H9 (cell line): ENCODE data around the gene FCRL3. TPM values are rescaled to one million over a fixed set of nuclear protein-coding genes. Genes with fewer than 3 reads are reported as not detected.

Source experiments
- DNase-seq: peaks from one replicate; pipeline ENCODE4 v3.0.0-alpha.2; 2017
- H2AFZ ChIP-seq: one replicate; pipeline ENCODE4 v1.6.1; 2013; ENCODE audit warnings: mild to moderate bottlenecking, low read length, control low read depth, moderate library complexity
- H2AK5ac ChIP-seq: 2 replicates; pipeline ENCODE4 v1.6.1; 2013; ENCODE audit warnings: low read length, control low read depth, mixed read lengths; ENCODE audit not compliant: insufficient read length
- H2BK120ac ChIP-seq: one replicate; pipeline ENCODE4 v1.6.1; 2013; ENCODE audit warnings: low read depth, mild to moderate bottlenecking, low read length, control low read depth, inconsistent platforms; ENCODE audit not compliant: poor library complexity, severe bottlenecking
- H2BK12ac ChIP-seq: 2 replicates; pipeline ENCODE4 v1.6.1; 2013; ENCODE audit warnings: low read length, control low read depth, mixed read lengths, low read depth; ENCODE audit not compliant: insufficient read length
- H2BK15ac ChIP-seq: 2 replicates; pipeline ENCODE4 v1.6.1; 2013; ENCODE audit warnings: low read depth, low read length, control low read depth
- H2BK20ac ChIP-seq: one replicate; pipeline ENCODE4 v1.6.1; 2013; ENCODE audit warnings: low read depth, mild to moderate bottlenecking, low read length, control low read depth, inconsistent platforms; ENCODE audit not compliant: poor library complexity, severe bottlenecking
- H2BK5ac ChIP-seq: 2 replicates; pipeline ENCODE4 v1.6.1; 2013; ENCODE audit warnings: low read length, control low read depth, mixed read lengths; ENCODE audit not compliant: insufficient read length
- H3K14ac ChIP-seq: 2 replicates; pipeline ENCODE4 v1.6.1; 2013; ENCODE audit warnings: low read length, control low read depth; ENCODE audit not compliant: insufficient read depth
- H3K18ac ChIP-seq: 2 replicates; pipeline ENCODE4 v1.6.1; 2013; ENCODE audit warnings: low read depth, mild to moderate bottlenecking, mixed read lengths, low read length, control low read depth; ENCODE audit not compliant: insufficient read length
- H3K23ac ChIP-seq: 2 replicates; pipeline ENCODE4 v1.6.1; 2013; ENCODE audit warnings: low read length, control low read depth, mixed read lengths, low read depth; ENCODE audit not compliant: insufficient read length
- H3K23me2 ChIP-seq: 2 replicates; pipeline ENCODE4 v1.6.1; 2013; ENCODE audit warnings: low read depth, mild to moderate bottlenecking, mixed read lengths, low read length, control low read depth; ENCODE audit not compliant: insufficient read length, poor library complexity, severe bottlenecking
- H3K27ac ChIP-seq: 2 replicates; pipeline ENCODE4 v1.5.1; 2013; ENCODE audit warnings: low read length, control low read depth, mixed read lengths, low read depth; ENCODE audit not compliant: insufficient read length
- H3K27me3 ChIP-seq: 2 replicates; pipeline ENCODE4 v1.6.1; 2013; ENCODE audit warnings: low read length, control low read depth, inconsistent platforms; ENCODE audit not compliant: insufficient read depth
- H3K4ac ChIP-seq: 2 replicates; pipeline ENCODE4 v1.6.1; 2013; ENCODE audit warnings: low read depth, mild to moderate bottlenecking, control low read depth, inconsistent platforms, low read length, moderate library complexity
- H3K4me1 ChIP-seq: 2 replicates; pipeline ENCODE4 v1.6.1; 2013; ENCODE audit warnings: low read length, control low read depth, inconsistent platforms; ENCODE audit not compliant: insufficient read depth
- H3K4me2 ChIP-seq: 2 replicates; pipeline ENCODE4 v1.6.1; 2013; ENCODE audit warnings: low read length, control low read depth, mixed read lengths; ENCODE audit not compliant: insufficient read length, insufficient read depth
- H3K56ac ChIP-seq: 2 replicates; pipeline ENCODE4 v1.6.1; 2013; ENCODE audit warnings: low read depth, mild to moderate bottlenecking, mixed read lengths, low read length, control low read depth; ENCODE audit not compliant: insufficient read length
- H3K79me1 ChIP-seq: 2 replicates; pipeline ENCODE4 v1.6.1; 2013; ENCODE audit warnings: low read depth, mild to moderate bottlenecking, moderate library complexity, low read length, control low read depth, inconsistent platforms; ENCODE audit not compliant: insufficient read depth, poor library complexity, severe bottlenecking
- H3K79me2 ChIP-seq: 2 replicates; pipeline ENCODE4 v1.6.1; 2013; ENCODE audit warnings: low read length, control low read depth, inconsistent platforms; ENCODE audit not compliant: insufficient read depth
- H3K9ac ChIP-seq: 2 replicates; pipeline ENCODE4 v1.6.1; 2013; ENCODE audit warnings: low read length, control low read depth, mixed read lengths; ENCODE audit not compliant: insufficient read length; ENCODE audit errors: extremely low read depth
- H3K9me3 ChIP-seq: one replicate; pipeline ENCODE4 v1.6.1; 2013; ENCODE audit warnings: low read depth, low read length, inconsistent platforms; ENCODE audit not compliant: control insufficient read depth
- H3T11ph ChIP-seq: one replicate; pipeline ENCODE4 v1.6.1; 2013; ENCODE audit warnings: mild to moderate bottlenecking, low read length, control low read depth, inconsistent platforms
- H4K20me1 ChIP-seq: one replicate; pipeline ENCODE4 v1.6.1; 2013; ENCODE audit not compliant: control insufficient read depth, insufficient read length, insufficient read depth
- H4K5ac ChIP-seq: 2 replicates; pipeline ENCODE4 v1.6.1; 2013; ENCODE audit warnings: low read depth, mild to moderate bottlenecking, mixed read lengths, low read length, control low read depth; ENCODE audit not compliant: insufficient read length
- H4K8ac ChIP-seq: replicated peaks from 2 replicates; pipeline ENCODE4 v1.6.1; 2013; ENCODE audit warnings: low read length, control low read depth, mixed read lengths, low read depth; ENCODE audit not compliant: insufficient read length
- H4K91ac ChIP-seq: 2 replicates; pipeline ENCODE4 v1.6.1; 2013; ENCODE audit warnings: low read depth, mild to moderate bottlenecking, moderate library complexity, mixed read lengths, low read length, control low read depth; ENCODE audit not compliant: insufficient read length
- H3K27ac Mint-ChIP-seq, 3 experiments: 2 replicates in 2 of 3; 3 replicates in 1 of 3; pipeline ENCODE4 v1.8.0; 2020 to 2021; ENCODE audit warnings: mixed read lengths in 3 of 3, mild to moderate bottlenecking in 1 of 3, moderate library complexity in 1 of 3
- H3K27me3 Mint-ChIP-seq: 2 replicates; pipeline ENCODE4 v1.8.0; 2021; ENCODE audit warnings: low read depth, mild to moderate bottlenecking, moderate library complexity, mixed read lengths
- H3K36me3 Mint-ChIP-seq, 3 experiments: 2 replicates in 2 of 3; 3 replicates in 1 of 3; pipeline ENCODE4 v1.8.0; 2020 to 2021; ENCODE audit warnings: low read depth in 3 of 3, mixed read lengths in 3 of 3; ENCODE audit not compliant: insufficient read depth in 1 of 3
- H3K4me1 Mint-ChIP-seq, 2 experiments: 2 replicates each; pipeline ENCODE4 v1.8.0; 2020; ENCODE audit warnings: mixed read lengths in 2 of 2
- H3K4me3 Mint-ChIP-seq, 2 experiments: 2 replicates in 1 of 2; 3 replicates in 1 of 2; pipeline ENCODE4 v1.8.0; 2020 to 2021; ENCODE audit warnings: mild to moderate bottlenecking in 2 of 2, mixed read lengths in 2 of 2, moderate library complexity in 1 of 2
- H3K9me3 Mint-ChIP-seq, 2 experiments: 2 replicates in 1 of 2; 3 replicates in 1 of 2; pipeline ENCODE4 v1.8.0; 2020; ENCODE audit warnings: mild to moderate bottlenecking in 2 of 2, mixed read lengths in 2 of 2, moderate library complexity in 1 of 2
- CTCF ChIP-seq: fragments of 200-600 bp; sonication (generic); conservative IDR thresholded peaks from 3 replicates; pipeline ENCODE4 v1.8.0; 2021; ENCODE audit warnings: antibody characterized with exemption, mild to moderate bottlenecking
- WGBS: extraction: QIAGEN DNeasy Blood & Tissue Kit; methylation state at CpG from one replicate; pipeline ENCODE4 v1.1.7; 2013; ENCODE audit warnings: missing lambda C conversion rate, low lambda C conversion rate, mixed read lengths; ENCODE audit not compliant: insufficient read length; ENCODE audit errors: extremely low coverage; 5-methylcytosine and 5-hydroxymethylcytosine counted together
- total RNA-seq: library from RNA; stranded (reverse); gene quantifications from 2 replicates; pipeline ENCODE4 v1.2.1, GENCODE V29; 2021

The FCRL3 gene
- total RNA-seq, 1 experiment from 2014 or later, result not detected

GRCh38 chr1:157703981-157704380 is 3.4 kb upstream of the FCRL3 start:
- Histone ChIP-seq H3T11ph (no peak overlapping the region), H2BK120ac (no peak overlapping the region), H3K9ac (no peak overlapping the region), H2BK5ac (no peak overlapping the region), H3K27me3 (no peaks in the 10 kb centered on the region), H3K14ac (no peak overlapping the region), H3K27ac (no peak overlapping the region), H2BK20ac (no peak overlapping the region), H3K79me2 (no peaks in the 10 kb centered on the region), H2AK5ac (no peak overlapping the region), H2BK12ac (no peak overlapping the region), H4K91ac (no peak overlapping the region), H3K4me1 (no peaks in the 10 kb centered on the region), H4K20me1 (no peaks in the 10 kb centered on the region), H3K56ac (no peak overlapping the region), H3K23ac (no peak overlapping the region), H2AFZ (no peak overlapping the region), H3K4me2 (no peak overlapping the region), H3K79me1 (no peaks in the 10 kb centered on the region), H3K23me2 (no peaks in the 10 kb centered on the region), H2BK15ac (no peak overlapping the region), H4K8ac (no peak overlapping the region), H3K4ac (no peak overlapping the region), H3K18ac (no peak overlapping the region), H3K9me3 (no peaks in the 10 kb centered on the region), H4K5ac (no peak overlapping the region)
- no peak for TF ChIP-seq CTCF
- no peak for DNase-seq
- peaks cover 4% of the 10 kb centered on the region; the same call in 1 of the 2 replicates for H3K27me3 Mint-ChIP-seq
- peaks cover 0 to 6% of the 10 kb centered on the region in 2 experiments; a peak in 1 of 4 replicates for H3K4me1 Mint-ChIP-seq
- no peak overlapping the region for H3K4me3 Mint-ChIP-seq
- no peaks in the 10 kb centered on the region for H3K36me3 Mint-ChIP-seq
- H3K9me3 Mint-ChIP-seq, result no peaks in the 10 kb centered on the region; a peak in 1 of 5 replicates
- WGBS, result no CpG with 5 or more reads among the region's 4 CpGs
- no peak overlapping the region for H3K27ac Mint-ChIP-seq
